ENCODE results near the gene MORN4.
"Not testable (repeated sequence)": the region's sequence is repeated elsewhere in the genome, so short reads cannot be mapped to it uniquely, and the experiment has no call there.

Gene MORN4

DNA sequence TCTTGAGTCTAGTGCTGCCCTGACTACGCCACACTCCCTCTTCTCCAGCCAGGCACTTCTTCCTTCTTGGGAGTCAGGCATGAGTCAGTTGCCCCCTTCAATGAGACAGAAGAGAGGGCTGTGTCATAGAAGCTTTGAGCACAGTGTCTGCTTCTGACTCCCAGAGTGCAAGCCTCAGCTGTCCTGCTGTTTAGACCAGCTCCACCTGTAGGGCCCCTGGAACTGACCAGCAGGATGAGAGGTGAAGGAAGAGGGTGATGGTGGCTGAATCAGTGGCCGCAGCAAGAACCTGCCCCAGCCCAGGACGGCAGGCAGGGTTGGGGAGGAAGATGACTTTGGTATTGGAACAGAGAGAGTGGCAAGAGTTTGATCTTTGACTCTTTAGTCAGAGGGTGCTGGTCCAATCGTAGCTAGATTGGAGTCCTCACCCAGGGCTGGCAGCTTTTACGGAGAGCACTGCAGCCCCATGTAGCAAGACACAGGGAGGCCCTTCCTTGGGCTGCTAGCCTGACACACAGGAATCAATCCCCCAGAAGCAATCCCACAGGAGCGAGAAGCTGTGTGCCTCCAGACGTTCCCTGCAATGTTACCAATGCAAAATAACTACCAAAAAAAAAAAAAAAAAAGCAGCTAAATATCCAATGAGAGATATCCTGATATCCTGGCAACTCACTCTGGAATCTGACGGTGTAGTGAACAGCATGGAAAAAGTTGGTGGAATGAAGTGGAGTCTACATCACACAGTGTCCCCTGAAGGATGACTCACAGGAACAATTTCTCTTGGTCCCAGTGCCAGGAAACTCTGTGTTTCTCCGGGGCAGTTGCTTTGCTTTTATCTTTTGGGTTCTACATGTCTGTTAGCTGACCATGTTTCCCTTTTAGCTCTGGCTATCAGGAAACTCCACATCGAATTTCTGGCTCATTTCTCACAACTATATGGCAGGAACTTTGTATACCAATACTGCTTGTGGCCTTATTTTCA, 36.9 kb downstream of the MORN4 start:
- peak; percentile 94 for DNase-seq (ENCODE audit: low read depth)

DNA sequence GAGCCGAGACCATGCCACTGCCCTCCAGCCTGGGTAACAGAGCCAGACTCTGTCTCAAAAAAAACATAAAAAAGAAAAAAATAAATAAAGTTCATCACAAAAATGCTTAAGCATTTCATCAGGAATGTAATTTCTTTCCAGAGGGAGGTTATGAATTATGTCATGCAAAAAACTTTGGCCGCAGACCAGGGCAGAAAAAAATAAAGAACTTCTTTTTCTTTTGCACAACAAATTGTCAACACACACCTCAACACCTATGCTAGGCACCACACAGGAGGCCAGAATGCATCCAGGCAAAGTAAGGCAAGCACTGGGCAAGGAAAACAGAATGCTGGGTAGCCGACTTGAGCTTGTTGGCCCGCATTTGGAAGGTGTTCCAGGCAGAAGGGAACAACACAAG, 39.9 kb downstream of the MORN4 start:
- DNase-seq (ENCODE audit: low read depth), result peak; percentile 12

- no peak for DNase-seq (ENCODE audit: low read depth)
These were observed 42.4 kb downstream of the MORN4 start for GRCh38 chr10:97590748-97591495.

GRCh38 chr10:97590082-97590747, 43.1 kb downstream of the MORN4 start:
- DNase-seq (ENCODE audit: low read depth), result no peak

GRCh38 chr10:97589479-97589878, 43.8 kb downstream of the MORN4 start, which contains the start of gene C10orf62:
C10orf62 (plus strand) TSS chr10:97589721; CDS start chr10:97589898, 177 bp downstream.
- no peak for DNase-seq (ENCODE audit: low read depth)

- no peak for DNase-seq (ENCODE audit: low read depth)
These were observed 46.1 kb downstream of the MORN4 start for GRCh38 chr10:97587183-97587582.

- no peak for DNase-seq (ENCODE audit: low read depth)
These were observed 47.9 kb downstream of the MORN4 start for GRCh38 chr10:97585439-97585811.

GRCh38 chr10:97584798-97585438, 48.4 kb downstream of the MORN4 start:
- DNase-seq (ENCODE audit: low read depth), result no peak

DNA sequence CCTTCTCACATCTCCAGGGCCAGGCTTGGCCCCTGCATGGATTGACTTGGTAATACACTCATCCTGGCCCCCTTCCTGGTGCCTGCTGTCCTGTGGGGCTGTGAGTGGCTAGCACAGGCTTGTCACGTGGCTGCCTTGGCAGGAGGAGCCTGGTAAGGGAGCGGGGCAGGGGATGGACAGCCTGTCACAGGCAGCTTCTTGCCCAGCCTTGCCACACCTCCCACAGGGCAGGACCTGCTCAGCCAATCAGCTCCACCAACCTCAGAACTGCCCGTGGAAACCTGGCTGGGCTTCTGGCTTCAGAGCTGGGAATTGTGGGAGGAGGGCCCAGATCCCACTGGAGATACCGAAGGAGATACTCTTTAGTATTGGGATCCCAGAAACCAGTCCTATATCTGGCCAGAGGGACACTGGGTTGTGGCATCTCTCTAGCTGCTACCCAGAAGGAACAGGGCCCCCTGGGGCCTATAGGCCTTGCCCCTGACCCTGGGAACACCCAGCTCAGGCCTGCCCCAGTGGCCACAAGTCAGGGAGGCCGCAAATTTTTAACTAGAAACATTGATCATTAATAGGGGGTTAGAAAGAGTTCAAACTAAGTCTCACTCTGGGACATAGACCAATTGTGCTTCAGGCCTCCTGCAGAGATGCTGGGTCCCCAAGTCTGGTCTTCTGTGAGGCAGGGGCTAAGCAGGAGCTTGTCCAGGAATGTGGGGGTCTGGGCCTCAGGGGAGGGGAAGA, 49.1 kb downstream of the MORN4 start, which contains the start of gene HOGA1:
Gene HOGA1 (plus strand): TSS at position 330 of the 738 bp plus-strand sequence. CDS start 315 bp downstream, at position 645.
- peak; percentile 84 for DNase-seq (ENCODE audit: low read depth)

- DNase-seq (ENCODE audit: low read depth), result no peak
These were observed 49.8 kb downstream of the MORN4 start for GRCh38 chr10:97583476-97583875.

- DNase-seq (ENCODE audit: low read depth), result no peak
These were observed 51.1 kb downstream of the MORN4 start for GRCh38 chr10:97582169-97582568.

DNA sequence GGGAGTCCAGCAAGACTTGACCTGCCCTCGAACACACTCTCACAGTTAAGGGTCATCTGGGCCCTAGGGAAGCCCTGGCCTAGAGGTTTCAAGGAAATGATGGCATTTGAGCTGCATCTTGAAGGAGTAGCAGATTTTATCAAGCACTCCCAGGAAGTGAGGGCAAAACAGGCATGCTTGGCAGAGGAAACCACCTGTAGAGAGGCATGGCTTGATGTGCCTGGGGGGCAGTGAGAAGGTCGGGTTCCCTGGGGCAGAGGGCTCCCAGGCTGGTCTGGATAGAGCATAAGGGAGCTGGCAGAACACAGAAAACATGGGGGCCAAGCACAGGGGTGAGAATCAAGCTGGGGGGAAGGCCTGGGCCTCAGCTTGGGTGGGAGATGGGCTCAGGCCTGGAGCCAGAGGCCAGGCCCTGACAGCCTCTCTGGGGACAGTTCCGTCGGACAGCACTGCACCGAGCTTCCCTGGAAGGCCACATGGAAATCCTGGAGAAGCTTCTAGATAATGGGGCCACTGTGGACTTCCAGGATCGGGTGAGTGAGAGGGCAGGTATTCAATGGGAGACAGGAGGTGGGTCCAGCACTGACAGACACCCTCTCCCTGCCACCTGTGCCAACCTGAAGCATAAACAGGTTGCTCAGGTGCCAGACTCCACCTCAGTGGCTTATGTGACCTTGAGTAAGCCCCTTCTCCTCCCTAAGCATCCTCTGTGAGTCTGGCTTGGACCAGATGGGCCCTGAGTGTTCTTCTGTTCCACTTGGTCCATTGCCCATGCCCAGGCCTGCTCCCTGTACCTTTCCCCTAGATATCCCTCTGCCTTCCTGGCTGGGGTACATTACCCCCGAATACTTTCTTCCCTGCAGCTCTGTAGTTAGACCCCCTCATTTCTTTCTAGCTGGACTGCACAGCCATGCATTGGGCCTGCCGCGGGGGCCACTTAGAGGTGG, 52.6 kb downstream of the MORN4 start:
- DNase-seq (ENCODE audit: low read depth), result no peak

- DNase-seq (ENCODE audit: low read depth), result no peak
These were observed 55.0 kb downstream of the MORN4 start for GRCh38 chr10:97578171-97578844.

DNA sequence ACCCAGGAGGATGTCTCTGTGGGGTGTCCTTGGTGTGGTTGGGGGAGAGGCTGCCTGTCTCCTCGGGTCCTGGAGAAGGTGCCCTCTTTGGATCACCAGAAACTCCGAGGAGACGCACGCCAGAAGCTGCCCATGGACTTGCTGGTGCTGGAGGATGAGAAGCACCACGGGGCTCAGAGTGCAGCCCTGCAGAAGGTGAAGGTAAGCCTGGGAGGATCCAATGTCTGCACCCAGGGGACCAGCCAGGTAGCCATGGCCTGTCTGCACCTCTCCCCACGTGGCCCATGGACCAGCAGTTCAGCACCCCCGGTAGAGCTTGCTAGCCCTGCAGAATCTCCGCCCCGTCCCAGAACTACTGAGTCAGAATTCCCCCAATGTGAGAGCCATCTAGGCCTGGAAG, 55.6 kb downstream of the MORN4 start:
- no peak for DNase-seq (ENCODE audit: low read depth)

- DNase-seq (ENCODE audit: low read depth), result not testable (repeated sequence)
These were observed 56.8 kb downstream of the MORN4 start for GRCh38 chr10:97576487-97576886.

- DNase-seq (ENCODE audit: low read depth), result no peak
These were observed 58.1 kb downstream of the MORN4 start for GRCh38 chr10:97575127-97575668.

GRCh38 chr10:97574374-97575126, 58.8 kb downstream of the MORN4 start:
- peak; percentile 94 for DNase-seq (ENCODE audit: low read depth)

- DNase-seq (ENCODE audit: low read depth), result no peak
These were observed 59.6 kb downstream of the MORN4 start for GRCh38 chr10:97573672-97574071.

Data from EH (cell line).